Measurements from ENCODE around the gene IGFBP1.
"Not testable (repeated sequence)": the region's sequence is repeated elsewhere in the genome, so short reads cannot be mapped to it uniquely, and the experiment has no call there.

IGFBP1 gene

DNA sequence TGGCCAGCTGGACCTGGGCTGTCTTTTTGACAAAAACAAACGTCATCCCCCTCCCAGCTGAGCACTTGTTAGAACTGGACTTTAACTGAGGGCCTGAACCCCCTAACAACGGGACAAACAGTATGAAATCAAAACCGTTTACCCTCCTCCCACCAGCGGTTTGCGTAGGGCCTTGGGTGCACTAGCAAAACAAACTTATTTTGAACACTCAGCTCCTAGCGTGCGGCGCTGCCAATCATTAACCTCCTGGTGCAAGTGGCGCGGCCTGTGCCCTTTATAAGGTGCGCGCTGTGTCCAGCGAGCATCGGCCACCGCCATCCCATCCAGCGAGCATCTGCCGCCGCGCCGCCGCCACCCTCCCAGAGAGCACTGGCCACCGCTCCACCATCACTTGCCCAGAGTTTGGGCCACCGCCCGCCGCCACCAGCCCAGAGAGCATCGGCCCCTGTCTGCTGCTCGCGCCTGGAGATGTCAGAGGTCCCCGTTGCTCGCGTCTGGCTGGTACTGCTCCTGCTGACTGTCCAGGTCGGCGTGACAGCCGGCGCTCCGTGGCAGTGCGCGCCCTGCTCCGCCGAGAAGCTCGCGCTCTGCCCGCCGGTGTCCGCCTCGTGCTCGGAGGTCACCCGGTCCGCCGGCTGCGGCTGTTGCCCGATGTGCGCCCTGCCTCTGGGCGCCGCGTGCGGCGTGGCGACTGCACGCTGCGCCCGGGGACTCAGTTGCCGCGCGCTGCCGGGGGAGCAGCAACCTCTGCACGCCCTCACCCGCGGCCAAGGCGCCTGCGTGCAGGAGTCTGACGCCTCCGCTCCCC is at the start of gene IGFBP1:
Gene IGFBP1, plus strand, starts transcription at position 304 of the 808 bp plus-strand sequence. Its CDS starts 165 bp downstream, at position 469.
- in situ Hi-C loops (cut with MboI; ENCODE audit: low sequenced_read_pairs) = no loop called here

- in situ Hi-C loops (cut with MboI; ENCODE audit: low sequenced_read_pairs) = not testable (repeated sequence)
These were observed 49.4 kb upstream of the IGFBP1 start for GRCh38 chr7:45838852-45839251.

GRCh38 chr7:45841926-45842717 is 46.2 kb upstream of the IGFBP1 start:
- in situ Hi-C loops (cut with MboI; ENCODE audit: low sequenced_read_pairs) = not testable (repeated sequence)

- in situ Hi-C loops (cut with MboI; ENCODE audit: low sequenced_read_pairs) = not testable (repeated sequence)
These were observed 41.8 kb upstream of the IGFBP1 start for GRCh38 chr7:45846536-45846935.

DNA sequence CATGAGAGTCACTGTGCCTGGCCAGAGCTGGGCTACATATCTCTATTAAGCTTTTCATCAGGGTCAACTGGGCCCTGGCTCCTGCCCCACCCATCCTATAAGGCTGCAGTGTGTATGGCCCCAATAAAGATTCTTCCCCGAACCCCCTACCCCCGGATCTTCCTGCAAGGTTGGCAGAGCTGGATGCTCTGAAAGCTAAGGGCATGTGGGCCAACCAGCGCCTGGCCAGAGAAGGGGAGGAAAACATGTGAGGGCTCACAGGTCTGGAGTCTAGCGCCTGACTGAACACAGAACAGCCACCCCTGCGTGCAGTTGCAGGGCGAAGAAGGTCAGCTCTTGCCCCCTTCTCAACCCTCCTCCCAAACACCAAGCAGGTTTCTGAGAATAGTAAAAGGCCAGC is 39.6 kb upstream of the IGFBP1 start:
- in situ Hi-C loops (cut with MboI; ENCODE audit: low sequenced_read_pairs) = not testable (repeated sequence)

GRCh38 chr7:45852984-45853383 is 35.3 kb upstream of the IGFBP1 start:
- in situ Hi-C loops (cut with MboI; ENCODE audit: low sequenced_read_pairs) = loop anchor here (25.0 kb wide), 1 partner anchor 691 kb away; the partner anchor contains the start of gene RAMP3

DNA sequence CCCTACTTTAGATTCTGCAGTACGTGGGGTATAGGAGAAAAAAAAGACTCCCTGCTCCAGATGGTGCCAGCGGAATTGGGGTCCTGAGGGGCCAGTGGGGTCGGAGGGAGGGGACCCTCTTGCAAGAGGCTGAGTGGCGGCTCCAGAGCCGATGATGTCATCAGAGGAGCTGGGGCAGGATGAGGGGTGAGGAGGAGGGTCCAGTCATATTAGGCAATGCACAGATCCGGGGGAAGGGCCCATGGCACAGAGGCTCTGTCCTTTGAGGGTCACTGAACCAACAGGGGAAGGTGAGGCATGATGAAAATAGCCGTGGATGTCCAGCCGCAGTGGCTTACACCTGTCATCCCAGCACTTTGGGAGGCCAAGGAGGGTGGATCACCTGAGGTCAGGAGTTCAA is 34.8 kb upstream of the IGFBP1 start:
- in situ Hi-C loops (cut with MboI; ENCODE audit: low sequenced_read_pairs) = loop anchor here (25.0 kb wide), 1 partner anchor 691 kb away; the partner anchor contains the start of gene RAMP3

- in situ Hi-C loops (cut with MboI; ENCODE audit: low sequenced_read_pairs) = loop anchor here (25.0 kb wide), 1 partner anchor 693 kb away; the partner anchor contains the start of gene RAMP3
These were observed 32.6 kb upstream of the IGFBP1 start for GRCh38 chr7:45855680-45856079.

- in situ Hi-C loops (cut with MboI; ENCODE audit: low sequenced_read_pairs) = loop anchor here (25.0 kb wide), 1 partner anchor 695 kb away; the partner anchor contains the start of gene RAMP3
These were observed 31.4 kb upstream of the IGFBP1 start for GRCh38 chr7:45856888-45857287.

DNA sequence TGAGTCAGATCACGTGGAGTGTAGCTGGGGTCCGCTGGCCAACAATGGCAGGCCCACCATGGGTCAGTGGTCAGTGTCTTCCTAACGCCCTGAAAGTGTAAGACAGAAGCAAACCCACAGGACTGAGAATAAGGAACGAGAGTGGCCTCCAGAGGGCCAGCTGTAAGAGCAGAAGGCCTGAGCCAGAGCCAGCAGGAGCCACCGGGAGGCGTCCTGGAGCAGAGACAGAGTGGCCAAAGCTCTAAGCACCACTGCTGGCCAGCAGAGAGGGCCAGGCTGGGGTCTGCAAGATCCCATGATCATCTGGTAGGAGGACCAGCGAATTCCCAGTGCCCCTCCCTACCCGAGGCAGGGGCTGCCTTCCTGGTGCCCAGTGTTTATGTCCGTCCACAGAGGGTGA is 24.6 kb upstream of the IGFBP1 start:
- in situ Hi-C loops (cut with MboI; ENCODE audit: low sequenced_read_pairs) = loop anchor here (25.0 kb wide), 1 partner anchor 701 kb away; the partner anchor contains the start of gene RAMP3

DNA sequence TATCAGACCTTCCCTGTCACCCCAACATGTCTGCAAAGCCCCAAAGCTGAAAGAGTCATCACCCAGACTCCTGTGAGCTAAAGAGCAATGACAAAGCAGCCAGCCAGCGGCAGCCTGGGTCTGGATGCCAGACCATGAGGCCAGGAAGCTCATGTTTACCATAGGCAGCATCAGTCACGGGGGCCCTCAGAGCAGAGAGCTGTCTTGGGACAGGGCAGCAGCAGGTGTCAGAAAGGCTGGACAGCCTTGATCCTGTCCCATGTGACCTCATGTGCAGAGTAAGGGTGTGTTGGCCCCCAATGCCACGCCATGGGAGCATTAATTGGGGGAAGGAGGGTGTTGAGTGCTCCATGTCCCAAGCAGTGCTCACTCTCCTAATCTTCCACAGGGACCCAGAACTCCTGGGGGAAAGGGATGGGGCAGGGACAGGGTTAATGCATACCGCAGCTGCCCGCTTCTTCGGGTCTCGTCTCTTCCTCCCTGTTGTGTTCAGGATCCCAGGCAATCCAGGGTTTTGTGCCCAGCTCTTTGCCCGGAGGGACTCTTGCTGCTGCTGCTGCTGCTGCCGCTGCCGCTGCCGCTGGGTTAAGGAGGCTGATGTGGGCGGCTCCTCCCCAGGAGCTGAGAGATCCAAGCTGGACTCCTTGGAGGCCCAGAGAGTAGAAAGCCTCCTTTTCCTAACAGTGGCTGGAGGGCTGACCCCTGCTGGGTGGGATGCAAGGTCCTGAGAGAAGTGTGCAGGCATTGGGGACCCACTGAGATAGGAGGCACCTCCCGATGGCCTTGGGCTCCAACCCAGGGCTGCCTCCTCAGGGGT is 22.5 kb upstream of the IGFBP1 start:
- in situ Hi-C loops (cut with MboI; ENCODE audit: low sequenced_read_pairs) = loop anchor here (25.0 kb wide), 1 partner anchor 704 kb away; the partner anchor contains the start of gene RAMP3

DNA sequence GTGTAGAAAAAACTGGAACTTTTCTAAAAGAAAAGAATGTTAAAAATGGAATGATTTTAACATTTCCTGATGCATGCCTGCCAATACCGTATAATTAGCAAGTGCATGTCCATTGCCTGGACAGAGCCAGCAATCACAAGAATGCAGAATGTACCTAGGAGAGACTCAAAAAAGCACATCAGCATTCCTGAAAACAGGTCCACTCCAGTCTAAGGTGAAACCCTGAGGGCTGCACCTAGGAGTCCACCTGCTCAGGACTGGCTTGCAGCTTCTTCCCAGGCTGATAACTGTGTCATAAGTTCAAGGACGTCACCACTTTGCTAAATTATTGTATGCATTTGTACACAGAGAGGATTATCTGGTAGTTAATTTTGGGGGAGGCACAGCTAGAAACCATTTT is 20.8 kb upstream of the IGFBP1 start:
- in situ Hi-C loops (cut with MboI; ENCODE audit: low sequenced_read_pairs) = loop anchor here (25.0 kb wide), 1 partner anchor 705 kb away; the partner anchor contains the start of gene RAMP3

GRCh38 chr7:45869426-45869825 is 18.9 kb upstream of the IGFBP1 start:
- in situ Hi-C loops (cut with MboI; ENCODE audit: low sequenced_read_pairs) = loop anchor here (25.0 kb wide), 1 partner anchor 707 kb away; the partner anchor contains the start of gene RAMP3

GRCh38 chr7:45872116-45873034 is 15.9 kb upstream of the IGFBP1 start:
- in situ Hi-C loops (cut with MboI; ENCODE audit: low sequenced_read_pairs) = loop anchor here (25.0 kb wide), 1 partner anchor 710 kb away; the partner anchor contains the start of gene RAMP3

DNA sequence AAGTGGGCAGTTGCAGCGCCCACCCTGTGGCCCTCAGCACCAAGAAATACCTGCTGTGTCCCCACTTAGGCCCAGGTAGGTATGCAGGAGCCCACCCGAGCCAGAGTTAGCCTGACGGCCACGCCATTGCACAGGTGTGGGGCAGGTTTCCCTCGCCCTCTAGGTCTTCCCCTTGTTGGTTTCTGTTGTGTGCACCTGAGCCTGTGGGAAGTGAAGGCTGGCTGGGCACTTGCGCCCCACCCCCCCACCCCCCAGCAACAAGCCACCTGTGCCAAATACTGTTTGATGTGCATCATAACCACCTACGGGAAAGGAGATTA is 15.3 kb upstream of the IGFBP1 start, which contains the start of gene CCDC201:
Gene CCDC201, minus strand, starts transcription at position 48 of the 320 bp plus-strand sequence. CDS start 75 bp downstream, outside the sequence.
- in situ Hi-C loops (cut with MboI; ENCODE audit: low sequenced_read_pairs) = loop anchor here (25.0 kb wide), 1 partner anchor 711 kb away; the partner anchor contains the start of gene RAMP3

- in situ Hi-C loops (cut with MboI; ENCODE audit: low sequenced_read_pairs) = loop anchor here (25.0 kb wide), 1 partner anchor 711 kb away; the partner anchor contains the start of gene RAMP3
These were observed 14.9 kb upstream of the IGFBP1 start for GRCh38 chr7:45873355-45873754.

DNA sequence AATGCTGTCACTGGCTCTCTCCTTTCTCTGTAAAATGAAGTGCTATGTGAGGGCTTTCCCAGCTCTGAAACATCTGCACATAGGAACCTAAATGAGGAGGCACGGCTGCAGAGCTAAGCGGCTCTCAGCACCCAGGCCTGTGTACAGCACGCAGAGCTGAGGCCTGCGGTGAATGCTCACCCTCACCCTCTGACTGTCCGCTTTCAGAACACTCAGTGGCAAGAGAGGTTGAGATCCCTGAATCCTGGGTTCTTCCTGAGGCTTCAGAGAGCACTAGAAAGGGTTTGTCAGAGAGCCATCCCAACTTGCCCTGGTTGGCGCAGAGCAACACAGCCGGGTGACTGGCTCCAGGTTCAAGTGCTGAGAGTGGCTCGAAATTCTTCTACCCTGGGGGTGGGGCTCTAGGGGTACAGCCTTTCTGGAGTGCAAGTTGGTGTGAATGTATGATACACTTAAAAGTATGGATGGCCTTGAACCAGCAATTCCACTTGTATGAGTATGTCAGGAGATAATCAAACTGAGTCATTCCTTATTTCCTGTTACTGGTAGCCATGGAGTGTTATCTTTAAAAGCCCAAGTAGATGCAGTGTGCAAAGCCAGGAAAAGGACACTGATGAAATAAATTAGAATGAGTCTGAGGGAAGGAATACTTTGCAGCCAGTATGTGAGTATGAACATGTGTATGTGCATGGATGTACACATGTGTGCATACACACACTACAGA is 13.7 kb upstream of the IGFBP1 start:
- in situ Hi-C loops (cut with MboI; ENCODE audit: low sequenced_read_pairs) = loop anchor here (25.0 kb wide), 1 partner anchor 712 kb away; the partner anchor contains the start of gene RAMP3

DNA sequence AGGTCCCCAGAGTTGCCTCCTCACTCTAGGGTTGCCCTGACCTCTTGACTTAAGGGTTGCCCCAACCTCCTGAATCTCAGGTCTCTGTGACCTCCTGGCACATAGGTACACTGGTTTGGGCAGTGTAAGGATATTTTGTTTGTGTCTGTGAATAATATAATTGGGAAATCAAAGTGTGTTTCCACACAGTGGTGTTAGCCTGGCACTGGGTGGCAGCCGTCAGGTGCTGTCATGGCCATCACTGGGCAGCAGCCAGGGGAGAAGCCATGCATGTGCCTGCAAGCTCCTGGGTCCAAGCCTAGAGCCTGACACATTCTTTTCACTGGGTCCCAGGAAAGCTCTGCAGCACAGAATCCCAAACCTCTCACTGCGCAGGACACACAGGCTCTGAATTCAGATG is 11.8 kb upstream of the IGFBP1 start:
- in situ Hi-C loops (cut with MboI; ENCODE audit: low sequenced_read_pairs) = no loop called here

Data from HL-60/S4 treated with phorbol 12-myristate 13-acetate at 8.2 ng/mL for 4 days and 3 days (cell line).